CD4-positive, alpha-beta T cell (primary cell): Measurements from ENCODE around the gene RPL32. TPM values are rescaled to one million over a fixed set of nuclear protein-coding genes. Genes with fewer than 3 reads are reported as not detected.
"Not testable (repeated sequence)": the region's sequence is repeated elsewhere in the genome, so short reads cannot be mapped to it uniquely, and the experiment has no call there.

Experiments
- ATAC-seq: fragments of 200-7000 bp; cut with Tn5 transposase; one replicate; pipeline ENCODE4 v1.10.0; 2022; ENCODE audit warnings: mild to moderate bottlenecking; ENCODE audit not compliant: poor library complexity
- CTCF ChIA-PET: fragments of 350-600 bp; sonication (Branson Sonifier 250); formaldehyde crosslinking; loops from one replicate; lab custom pipeline; 2021; ENCODE audit warnings: antibody characterized with exemption, inconsistent platforms; lab: Charles Lee
- POLR2A ChIA-PET: fragments of 350-600 bp; sonication (Branson Sonifier 250); formaldehyde crosslinking; loops from one replicate; lab custom pipeline; 2021; ENCODE audit warnings: antibody characterized with exemption, inconsistent platforms; lab: Charles Lee
- DNase-seq, 14 experiments: peaks; one replicate each; pipeline ENCODE4 v3.0.0-alpha.2; 2013 to 2020; ENCODE audit warnings: mixed read lengths in 2 of 14
- H3K27ac ChIP-seq, 2 donors: one replicate each; pipeline versions ENCODE4 v1.5.1 to v1.7.0; 2013; ENCODE audit warnings: low read length in 2 of 2, low read depth in 1 of 2, mild to moderate bottlenecking in 1 of 2
- H3K27me3 ChIP-seq, 2 experiments: 1 replicate in 1 of 2; 2 replicates in 1 of 2; pipeline versions ENCODE4 v1.6.1 to v1.7.0; 2013; ENCODE audit warnings: low read length in 2 of 2, control low read depth in 1 of 2, mild to moderate bottlenecking in 1 of 2, moderate library complexity in 1 of 2; ENCODE audit not compliant: insufficient read depth in 2 of 2, control insufficient read depth in 1 of 2
- H3K36me3 ChIP-seq: one replicate; pipeline ENCODE4 v1.6.1; 2013; ENCODE audit warnings: low read length, control low read depth; ENCODE audit not compliant: insufficient read depth
- H3K4me1 ChIP-seq: one replicate; pipeline ENCODE4 v1.6.1; 2013; ENCODE audit warnings: low read length, control low read depth; ENCODE audit not compliant: insufficient read depth
- H3K4me3 ChIP-seq: one replicate; pipeline ENCODE4 v1.5.1; 2013; ENCODE audit warnings: mild to moderate bottlenecking, low read length, moderate library complexity
- H3K9me3 ChIP-seq, 2 experiments: 1 replicate in 1 of 2; 2 replicates in 1 of 2; pipeline versions ENCODE4 v1.6.1 to v1.7.0; 2013; ENCODE audit warnings: low read length in 2 of 2, mild to moderate bottlenecking in 2 of 2, control low read depth in 1 of 2, moderate library complexity in 1 of 2; ENCODE audit not compliant: control insufficient read depth in 1 of 2, insufficient read depth in 1 of 2
- H3K27ac Mint-ChIP-seq: one replicate; pipeline ENCODE4 v1.8.0; 2020; ENCODE audit warnings: mixed read lengths
- H3K27me3 Mint-ChIP-seq: one replicate; pipeline ENCODE4 v1.8.0; 2021; ENCODE audit warnings: mixed read lengths
- H3K36me3 Mint-ChIP-seq: one replicate; pipeline ENCODE4 v1.8.0; 2021; ENCODE audit warnings: low read depth, mixed read lengths
- H3K4me1 Mint-ChIP-seq: one replicate; pipeline ENCODE4 v1.8.0; 2021; ENCODE audit warnings: low read depth, mixed read lengths
- H3K4me3 Mint-ChIP-seq: one replicate; pipeline ENCODE4 v1.8.0; 2020; ENCODE audit warnings: mild to moderate bottlenecking, mixed read lengths
- H3K9me3 Mint-ChIP-seq: one replicate; pipeline ENCODE4 v1.8.0; 2020; ENCODE audit warnings: mixed read lengths
- intact Hi-C, 2 experiments: fragments of 100-400 bp; cut with DNase I in 1 of 2; cut with micrococcal nuclease in 1 of 2; formaldehyde crosslinking; loops; one replicate each; pipeline versions ENCODE4 v1.15.1 to v1.9.0; 2023 to 2025; cut with DNase I, micrococcal nuclease
- total RNA-seq, 174 experiments: library from RNA in 2 of 174; stranded (reverse) in 2 of 174; gene quantifications; one replicate each; pipeline ENCODE4 v1.2.3 and lab custom pipeline; 2021 to 2026
- TF ChIP-seq, protein P1 (sequence below): fragments of 200-600 bp; IDR thresholded peaks from one replicate; pipeline ENCODE4 v1.8.0; 2022; ENCODE audit warnings: antibody characterized with exemption, mild to moderate bottlenecking

RPL32 gene
- total RNA-seq, 2 experiments from 2014 or later = 4,308 to 4,667 TPM

DNA sequence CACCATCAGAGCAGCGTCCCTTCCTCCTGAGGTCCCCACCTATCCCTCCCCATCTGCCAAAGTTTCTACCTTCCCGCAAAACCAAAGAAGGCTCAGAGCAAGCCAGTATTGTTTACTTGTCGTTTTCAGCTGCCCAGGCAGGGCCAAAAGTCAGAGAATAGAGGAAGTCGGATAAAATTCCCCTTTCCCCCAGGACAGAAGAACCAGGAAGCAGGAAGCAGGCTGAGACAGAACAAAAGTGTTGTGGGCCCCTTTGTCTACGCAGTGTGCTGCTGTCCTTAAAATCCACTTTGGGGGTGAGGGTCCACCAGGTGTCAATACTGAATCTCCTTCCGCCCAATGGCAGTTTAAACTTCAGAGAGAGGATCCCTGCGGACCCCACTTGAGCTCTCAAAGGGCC lies 18.5 kb upstream of the RPL32 start:
- POLR2A ChIA-PET = interaction anchor here (1.3 kb wide), 1 partner anchor 18 kb away, joined by 3 read pairs; no protein-coding TSS in a partner anchor

DNA sequence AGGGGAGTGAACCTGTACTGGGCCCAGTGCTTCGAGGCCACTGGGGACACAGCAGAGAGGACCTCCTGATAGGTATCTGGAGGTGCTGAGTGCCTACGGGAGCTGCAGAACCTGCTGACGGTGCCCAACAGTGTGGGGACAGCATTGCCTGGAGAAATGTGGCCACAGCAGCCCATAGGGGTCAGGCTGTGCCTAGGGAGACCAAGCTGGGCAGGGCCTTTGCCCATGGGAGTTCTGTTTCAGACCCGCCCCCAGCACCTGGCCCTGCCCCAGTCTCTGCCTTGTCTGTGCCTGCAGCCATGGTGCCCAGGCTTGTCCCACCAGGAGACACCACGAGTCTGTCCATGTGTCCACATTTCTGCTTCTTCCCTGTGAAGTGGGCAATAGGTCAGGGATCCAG lies 15.3 kb upstream of the RPL32 start:
- intact Hi-C loops = loop anchor here in 1 of 2 experiments (10.0 kb wide), 1 partner anchor 418 kb away; no protein-coding TSS in a partner anchor
- H3K27ac ChIP-seq = no peak overlapping the region
- H3K27me3 Mint-ChIP-seq = peaks cover 17% of the 10 kb centered on the region
- H3K4me3 Mint-ChIP-seq = no peak overlapping the region
- no peaks in the 10 kb centered on the region for H3K4me1 ChIP-seq
- H3K9me3 ChIP-seq = no peaks in the 10 kb centered on the region
- no peaks in the 10 kb centered on the region for H3K9me3 Mint-ChIP-seq
- DNase-seq (no peak), ATAC-seq (no peak)
- H3K27me3 ChIP-seq = no peaks in the 10 kb centered on the region
- H3K4me1 Mint-ChIP-seq = no peaks in the 10 kb centered on the region
- TF ChIP-seq, protein P1, sequence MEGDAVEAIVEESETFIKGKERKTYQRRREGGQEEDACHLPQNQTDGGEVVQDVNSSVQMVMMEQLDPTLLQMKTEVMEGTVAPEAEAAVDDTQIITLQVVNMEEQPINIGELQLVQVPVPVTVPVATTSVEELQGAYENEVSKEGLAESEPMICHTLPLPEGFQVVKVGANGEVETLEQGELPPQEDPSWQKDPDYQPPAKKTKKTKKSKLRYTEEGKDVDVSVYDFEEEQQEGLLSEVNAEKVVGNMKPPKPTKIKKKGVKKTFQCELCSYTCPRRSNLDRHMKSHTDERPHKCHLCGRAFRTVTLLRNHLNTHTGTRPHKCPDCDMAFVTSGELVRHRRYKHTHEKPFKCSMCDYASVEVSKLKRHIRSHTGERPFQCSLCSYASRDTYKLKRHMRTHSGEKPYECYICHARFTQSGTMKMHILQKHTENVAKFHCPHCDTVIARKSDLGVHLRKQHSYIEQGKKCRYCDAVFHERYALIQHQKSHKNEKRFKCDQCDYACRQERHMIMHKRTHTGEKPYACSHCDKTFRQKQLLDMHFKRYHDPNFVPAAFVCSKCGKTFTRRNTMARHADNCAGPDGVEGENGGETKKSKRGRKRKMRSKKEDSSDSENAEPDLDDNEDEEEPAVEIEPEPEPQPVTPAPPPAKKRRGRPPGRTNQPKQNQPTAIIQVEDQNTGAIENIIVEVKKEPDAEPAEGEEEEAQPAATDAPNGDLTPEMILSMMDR = no peak
- CTCF ChIA-PET = no interaction called here
- no peak overlapping the region for H3K27ac Mint-ChIP-seq
- H3K36me3 ChIP-seq = no peaks in the 10 kb centered on the region
- POLR2A ChIA-PET = no interaction called here
- H3K36me3 Mint-ChIP-seq = no peaks in the 10 kb centered on the region
- no peak overlapping the region for H3K4me3 ChIP-seq

More for the DNA sequence above, 18.5 kb upstream of the RPL32 start:
- Mint-ChIP-seq H3K9me3 (no peaks in the 10 kb centered on the region), H3K27ac (no peak overlapping the region), H3K27me3 (no peaks in the 10 kb centered on the region), H3K4me1 (no peaks in the 10 kb centered on the region), H3K4me3 (no peak overlapping the region), H3K36me3 (no peaks in the 10 kb centered on the region)
- CTCF ChIA-PET = no interaction called here
- intact Hi-C loops = loop anchor here in 1 of 2 experiments (10.0 kb wide), 1 partner anchor 415 kb away; no protein-coding TSS in a partner anchor
- Histone ChIP-seq H3K9me3 (peaks cover 0 to 12% of the 10 kb centered on the region in 2 experiments), H3K4me1 (no peaks in the 10 kb centered on the region), H3K36me3 (no peaks in the 10 kb centered on the region), H3K27ac (no peak overlapping the region), H3K4me3 (no peak overlapping the region), H3K27me3 (no peaks in the 10 kb centered on the region)
- TF ChIP-seq, protein P1 = no peak
- DNase-seq (no peak), ATAC-seq (no peak)

DNA sequence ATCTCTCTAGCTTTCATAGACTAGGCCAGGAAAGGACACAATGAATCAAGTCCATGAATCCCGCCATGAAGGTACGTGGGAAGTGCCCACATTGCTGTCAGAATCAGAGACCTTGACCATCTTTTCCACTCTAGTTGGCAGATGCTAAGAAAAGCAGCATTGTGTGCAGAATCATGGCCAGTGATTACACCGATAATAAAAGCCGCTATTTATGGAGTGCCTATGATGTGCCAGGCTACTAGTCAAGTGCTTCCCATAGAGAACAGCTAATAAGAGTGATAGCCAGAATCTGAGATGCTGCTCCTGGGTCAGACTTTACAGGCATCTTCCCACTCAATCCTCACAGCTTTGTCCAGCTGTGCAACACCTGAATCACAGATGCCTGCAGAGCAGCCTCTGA lies 13.2 kb upstream of the RPL32 start:
- no peaks in the 10 kb centered on the region for H3K4me1 Mint-ChIP-seq
- Histone ChIP-seq H3K4me3 (no peak overlapping the region), H3K9me3 (no peaks in the 10 kb centered on the region), H3K36me3 (no peaks in the 10 kb centered on the region), H3K27ac (no peak overlapping the region), H3K27me3 (no peaks in the 10 kb centered on the region), H3K4me1 (no peaks in the 10 kb centered on the region)
- no peaks in the 10 kb centered on the region for H3K36me3 Mint-ChIP-seq
- no peak overlapping the region for H3K4me3 Mint-ChIP-seq
- H3K27ac Mint-ChIP-seq = no peak overlapping the region
- POLR2A ChIA-PET = no interaction called here
- DNase-seq (no peak), ATAC-seq (no peak)
- intact Hi-C loops = loop anchor here in 1 of 2 experiments (10.0 kb wide), 1 partner anchor 420 kb away; no protein-coding TSS in a partner anchor
- TF ChIP-seq, protein P1 = no peak
- no peaks in the 10 kb centered on the region for H3K9me3 Mint-ChIP-seq
- CTCF ChIA-PET = no interaction called here
- H3K27me3 Mint-ChIP-seq = peaks cover 17% of the 10 kb centered on the region

DNA sequence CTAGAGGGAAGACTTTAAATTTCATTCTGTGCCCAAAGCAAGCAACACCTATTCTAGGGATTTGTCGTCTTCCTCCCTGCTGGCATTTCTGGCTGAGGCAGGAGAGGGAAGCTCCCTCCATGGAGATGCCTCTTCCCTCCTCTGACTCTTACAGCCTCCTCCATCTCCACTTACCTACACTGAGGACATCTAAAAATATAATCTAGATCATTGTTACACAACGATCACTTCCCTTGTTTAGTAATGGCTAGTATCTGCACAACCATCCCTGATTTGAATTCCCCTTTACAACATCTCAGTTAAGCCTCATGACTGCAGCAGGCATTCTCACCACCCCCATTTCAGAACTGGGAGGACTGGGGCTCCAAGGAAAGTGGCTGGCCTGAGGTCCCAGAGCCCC lies 12.5 kb upstream of the RPL32 start:
- peaks cover 17% of the 10 kb centered on the region for H3K27me3 Mint-ChIP-seq
- H3K9me3 ChIP-seq, H3K27ac Mint-ChIP-seq, POLR2A ChIA-PET, H3K36me3 Mint-ChIP-seq, H3K4me3 Mint-ChIP-seq, ATAC-seq, H3K9me3 Mint-ChIP-seq, H3K4me1 Mint-ChIP-seq, H3K27me3 ChIP-seq, H3K27ac ChIP-seq, DNase-seq, H3K4me1 ChIP-seq, CTCF ChIA-PET, H3K4me3 ChIP-seq, H3K36me3 ChIP-seq: not testable (repeated sequence)
- intact Hi-C loops = loop anchor here in 1 of 2 experiments (10.0 kb wide), 1 partner anchor 421 kb away; no protein-coding TSS in a partner anchor
